ENCODE measurements around the gene APP. TPM values are rescaled to one million over a fixed set of nuclear protein-coding genes. Genes with fewer than 3 reads are reported as not detected.
A peak's percentile ranks its signal among the peaks of the same experiment; 100 is the strongest.

Gene APP
- total RNA-seq, 8 experiments from 2014 or later = 252 to 1,066 (median 518) TPM

DNA sequence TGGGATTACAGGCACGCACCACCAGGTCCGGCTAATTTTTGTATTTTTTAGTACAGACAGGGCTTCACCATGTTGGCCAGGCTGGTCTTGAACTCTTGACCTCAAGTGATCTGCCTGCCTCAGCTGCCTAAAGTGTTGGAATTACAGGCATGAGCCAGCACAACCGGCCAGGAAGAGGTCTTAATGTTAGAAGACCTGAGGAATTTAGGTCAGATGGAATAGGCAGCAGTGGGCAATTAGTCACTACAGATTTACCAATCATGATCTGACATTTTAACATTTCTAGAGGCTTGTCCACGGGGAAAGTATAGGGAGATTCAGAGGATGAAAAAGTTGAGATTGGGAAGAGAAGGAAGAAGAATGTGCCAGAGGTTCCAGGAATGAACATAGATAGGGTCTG is 8.9 kb upstream of the APP start:
- no peak overlapping the region for H3K4me3 ChIP-seq
- peaks cover 7 to 11% of the 10 kb centered on the region in 2 donors for H3K4me1 ChIP-seq (replicated peaks in 1 of 2)
- no peak overlapping the region for H3K27ac ChIP-seq
- 43 to 98% (median 81%) methylated on average over 1 to 4 of the region's 4 CpGs; no CpG with 5 or more reads in 2 of the 10 experiments for WGBS, 10 experiments
- ATAC-seq (replicated peaks in 6 of 8) = no peak
- in situ Hi-C loops (cut with MboI; ENCODE audit: low pct_unique_long_range_greater_than_20kb in 2 of 9, low sequenced_read_pairs in 9 of 9, unreplicated experiment in 9 of 9) = loop anchor here in 1 of 9 experiments (25.0 kb wide), 1 partner anchor 533 kb away; no protein-coding TSS in a partner anchor

DNA sequence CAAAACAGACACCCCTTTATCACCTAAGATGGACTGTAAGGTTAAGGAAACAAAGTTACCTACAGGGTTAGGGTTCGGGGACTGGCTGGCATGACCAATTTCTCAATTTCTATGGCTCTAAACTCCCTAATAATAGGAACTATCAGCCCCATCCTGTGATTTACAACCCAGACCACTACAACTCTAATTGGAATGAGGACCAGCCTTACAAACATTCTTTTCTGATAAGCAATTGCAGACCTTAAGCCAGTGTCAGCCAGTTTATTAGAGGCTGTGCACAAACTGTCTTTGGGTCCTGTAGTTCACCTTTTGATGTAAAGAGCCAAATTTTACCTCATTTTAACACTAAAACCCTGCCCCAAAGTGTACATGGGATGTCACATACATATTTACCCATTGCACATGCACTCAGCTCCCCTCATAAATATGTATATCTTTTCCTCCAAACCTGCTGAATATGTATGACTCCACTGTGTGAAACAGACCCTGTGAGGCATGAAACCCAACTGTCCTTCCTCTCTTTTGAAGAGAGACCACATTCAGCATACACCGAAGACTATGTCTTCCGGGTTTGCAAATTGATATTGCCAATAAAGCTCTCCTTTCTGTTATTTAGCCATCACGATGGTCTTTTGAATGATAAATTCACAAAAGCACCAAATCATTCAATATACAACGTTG is 7.3 kb upstream of the APP start:
- H3K27ac ChIP-seq = no peak overlapping the region
- WGBS, 10 experiments = 39 to 97% (median 75%) methylated on average over 2 to 5 of the region's 5 CpGs; no CpG with 5 or more reads in 1 of the 10 experiments
- ATAC-seq (replicated peaks in 6 of 8) = peak in 7 of 8 experiments; percentile 38 to 87 (median 70)
- in situ Hi-C loops (cut with MboI; ENCODE audit: low pct_unique_long_range_greater_than_20kb in 2 of 9, low sequenced_read_pairs in 9 of 9, unreplicated experiment in 9 of 9) = loop anchor here in 1 of 9 experiments (25.0 kb wide), 1 partner anchor 534 kb away; no protein-coding TSS in a partner anchor
- peaks cover 7 to 11% of the 10 kb centered on the region in 2 donors for H3K4me1 ChIP-seq (replicated peaks in 1 of 2)
- H3K4me3 ChIP-seq = no peak overlapping the region

DNA sequence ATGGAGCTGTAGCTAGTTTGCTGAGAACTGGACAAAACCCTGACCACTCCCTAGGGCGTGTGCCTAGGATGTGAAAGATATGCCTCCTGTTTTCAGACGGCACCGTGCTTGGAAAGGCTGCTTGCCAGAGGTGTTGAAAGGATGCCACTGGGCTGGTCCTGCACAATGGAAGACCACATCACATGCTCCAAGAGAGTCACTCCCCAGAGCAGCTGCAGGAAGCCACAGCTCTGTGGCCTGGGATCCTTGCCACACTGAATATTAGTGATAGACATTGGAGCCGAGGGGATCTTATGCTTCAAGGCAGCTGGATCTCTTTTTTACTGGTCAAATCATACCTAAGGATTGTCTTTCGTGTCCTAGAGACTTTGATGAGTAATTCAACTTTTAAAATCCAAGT is 6.6 kb upstream of the APP start:
- WGBS, 10 experiments = 0 to 100% (median 78%) methylated on average over 1 to 4 of the region's 5 CpGs; no CpG with 5 or more reads in 3 of the 10 experiments
- ATAC-seq (replicated peaks in 6 of 8) = peak; percentile 59 to 98 (median 74)
- Histone ChIP-seq H3K4me1 (replicated peaks in 1 of 2) (peaks cover 7 to 11% of the 10 kb centered on the region in 2 donors), H3K4me3 (no peak overlapping the region), H3K27ac (no peak overlapping the region)
- in situ Hi-C loops (cut with MboI; ENCODE audit: low pct_unique_long_range_greater_than_20kb in 2 of 9, low sequenced_read_pairs in 9 of 9, unreplicated experiment in 9 of 9) = loop anchor here in 1 of 9 experiments (25.0 kb wide), 1 partner anchor 535 kb away; no protein-coding TSS in a partner anchor

DNA sequence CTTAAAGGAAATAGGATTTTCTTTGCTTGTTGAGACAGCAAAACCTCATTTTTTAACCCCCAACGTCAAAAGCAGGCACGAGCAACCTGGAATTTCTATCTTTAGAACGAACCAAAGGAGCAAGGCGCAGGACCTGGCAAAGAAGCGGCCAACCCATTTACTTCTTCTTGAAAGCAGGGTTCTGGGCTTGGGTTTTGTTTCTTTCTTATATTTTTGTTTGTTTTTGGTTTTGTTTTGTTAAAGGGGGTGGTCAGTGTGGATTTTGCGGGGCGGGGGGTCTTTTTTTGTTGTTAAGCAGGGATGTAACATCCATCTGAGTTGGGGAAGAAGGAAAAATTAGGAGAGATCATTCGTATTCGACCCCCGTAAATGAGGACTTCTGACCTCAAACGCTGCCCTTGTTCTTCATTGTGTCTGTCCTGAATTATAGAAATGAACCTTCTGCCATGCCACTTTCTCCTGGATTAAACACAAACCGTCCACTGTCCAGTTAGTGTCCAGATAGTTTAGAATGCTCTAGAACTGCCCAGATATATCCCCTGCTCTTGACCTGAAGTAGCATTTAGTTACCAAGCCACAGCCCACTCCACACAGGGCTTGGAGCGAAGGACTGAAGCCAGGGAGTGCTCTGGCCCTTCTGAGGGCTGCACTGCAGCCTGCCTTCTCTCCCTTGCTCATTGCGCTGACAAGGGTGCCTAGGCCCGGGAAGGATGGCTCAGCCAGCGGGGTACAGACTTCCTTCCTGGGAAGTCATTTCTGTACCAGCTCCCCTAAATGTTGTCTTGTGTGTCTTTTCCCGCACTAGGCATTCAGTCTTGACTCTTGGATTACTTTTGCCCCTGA is 909 bp upstream of the APP start:
- peak overlapping the region in 1 of 2 donors; percentile 27 for H3K27ac ChIP-seq
- in situ Hi-C loops (cut with MboI; ENCODE audit: low pct_unique_long_range_greater_than_20kb in 2 of 9, low sequenced_read_pairs in 9 of 9, unreplicated experiment in 9 of 9) = loop anchor here in 3 of 9 experiments (25.0 kb wide), 2 partner anchors 284 to 541 kb away; no protein-coding TSS in a partner anchor
- WGBS, 10 experiments = 20 to 85% (median 44%) methylated on average over 5 to 14 of the region's 17 CpGs; no CpG with 5 or more reads in 1 of the 10 experiments

DNA sequence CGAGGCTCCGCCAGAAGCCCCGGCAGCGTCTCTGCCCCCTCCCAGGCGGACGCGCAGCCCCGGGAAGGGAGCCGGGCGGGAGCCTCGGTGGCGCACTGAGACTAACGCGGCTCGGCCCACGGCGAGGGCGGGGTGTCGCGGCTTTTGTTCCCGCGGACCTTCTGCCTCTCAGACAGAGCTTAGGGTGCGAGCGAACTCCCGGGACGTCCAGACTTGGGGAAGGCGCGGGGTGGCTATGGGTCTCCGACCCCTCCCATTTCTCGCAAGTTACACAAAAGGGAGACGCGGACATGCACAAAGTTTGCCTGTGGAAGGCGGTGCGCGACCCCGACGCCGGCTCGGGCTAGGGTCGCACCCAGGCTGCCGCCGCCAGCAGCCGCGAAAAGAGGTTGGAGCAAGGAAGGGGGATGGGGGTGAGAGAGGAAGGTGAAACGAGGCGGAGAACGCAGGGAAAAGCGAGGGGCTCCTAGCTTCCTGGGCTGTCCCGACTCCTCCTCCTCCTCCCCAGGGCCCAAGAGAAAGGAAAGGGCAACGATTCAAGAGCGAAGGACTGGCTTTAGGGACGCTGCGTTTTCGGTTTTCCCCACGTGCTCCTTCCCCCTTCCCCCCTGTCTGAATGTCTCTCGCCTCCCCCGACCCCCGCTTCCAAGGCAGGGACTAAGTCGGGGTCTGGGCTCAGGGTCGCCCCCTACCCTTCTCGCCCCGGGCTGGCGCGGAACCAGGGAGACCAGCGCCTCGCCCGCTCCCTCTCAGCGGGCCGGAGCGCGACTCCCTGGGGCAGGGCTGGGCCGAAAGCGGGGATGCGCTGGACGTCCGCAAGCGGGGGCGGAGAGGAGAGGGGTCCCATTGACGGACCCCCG is 729 bp downstream of the APP start:
- H3K27ac ChIP-seq = peak overlapping the region; percentile 86
- in situ Hi-C loops (cut with MboI; ENCODE audit: low pct_unique_long_range_greater_than_20kb in 2 of 9, low sequenced_read_pairs in 9 of 9, unreplicated experiment in 9 of 9) = loop anchor here in 3 of 9 experiments (25.0 kb wide), 2 partner anchors 283 to 542 kb away; no protein-coding TSS in a partner anchor
- 0 to 2% (median 0%) methylated on average over 3 to 26 of the region's 80 CpGs; no CpG with 5 or more reads in 5 of the 10 experiments for WGBS, 10 experiments

More for the DNA sequence above, 909 bp upstream of the APP start:
- no peak for ATAC-seq (replicated peaks in 6 of 8)
- Histone ChIP-seq H3K4me3 (peak overlapping the region; percentile 66 to 94 (median 86)), H3K4me1 (replicated peaks in 1 of 2) (peaks cover 9 to 12% of the 10 kb centered on the region in 2 donors)

DNA sequence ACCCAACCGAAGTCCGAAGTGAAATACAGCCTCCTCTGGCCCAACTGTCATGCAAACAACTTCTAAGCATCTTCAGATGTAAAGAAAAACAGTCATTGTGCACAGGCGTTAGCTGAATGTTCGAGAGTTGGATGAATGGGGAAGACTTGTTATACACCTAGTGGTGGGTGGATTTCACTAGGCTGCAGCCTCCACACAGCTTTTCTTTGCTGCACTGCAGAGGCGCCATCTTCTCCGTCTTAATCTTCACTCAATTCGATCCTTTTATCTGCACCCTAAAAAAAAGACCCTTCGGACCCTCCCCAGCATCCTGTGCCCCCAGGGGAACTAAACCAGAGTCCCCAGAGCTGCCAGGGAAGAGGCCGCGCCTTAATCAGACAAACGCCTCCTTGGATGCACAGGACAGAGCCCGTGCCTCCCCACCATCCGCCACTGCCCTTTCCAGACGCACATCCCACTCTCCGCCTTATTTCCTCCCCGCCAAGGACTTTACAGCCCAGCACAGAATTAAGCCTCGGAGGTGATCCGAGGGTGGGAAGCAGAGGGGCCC is 1.4 kb downstream of the APP start:
- in situ Hi-C loops (cut with MboI; ENCODE audit: low pct_unique_long_range_greater_than_20kb in 2 of 9, low sequenced_read_pairs in 9 of 9, unreplicated experiment in 9 of 9) = loop anchor here in 3 of 9 experiments (25.0 kb wide), 2 partner anchors 282 to 543 kb away; no protein-coding TSS in a partner anchor
- peak; percentile 27 to 57 (median 39) for ATAC-seq (replicated peaks in 6 of 8)
- H3K4me3 ChIP-seq = peak overlapping the region; percentile 66 to 94 (median 86)
- H3K4me1 ChIP-seq (replicated peaks in 1 of 2) = peaks cover 21 to 29% of the 10 kb centered on the region in 2 donors
- H3K27ac ChIP-seq = peak overlapping the region; percentile 86
- 0% methylated on average over 1 to 12 of the region's 18 CpGs; no CpG with 5 or more reads in 2 of the 10 experiments for WGBS, 10 experiments

More for the DNA sequence above, 729 bp downstream of the APP start:
- peak; percentile 50 to 67 (median 60) for ATAC-seq (replicated peaks in 6 of 8)
- Histone ChIP-seq H3K4me3 (peak overlapping the region; percentile 66 to 94 (median 86)), H3K4me1 (replicated peaks in 1 of 2) (peaks cover 21 to 26% of the 10 kb centered on the region in 2 donors)

DNA sequence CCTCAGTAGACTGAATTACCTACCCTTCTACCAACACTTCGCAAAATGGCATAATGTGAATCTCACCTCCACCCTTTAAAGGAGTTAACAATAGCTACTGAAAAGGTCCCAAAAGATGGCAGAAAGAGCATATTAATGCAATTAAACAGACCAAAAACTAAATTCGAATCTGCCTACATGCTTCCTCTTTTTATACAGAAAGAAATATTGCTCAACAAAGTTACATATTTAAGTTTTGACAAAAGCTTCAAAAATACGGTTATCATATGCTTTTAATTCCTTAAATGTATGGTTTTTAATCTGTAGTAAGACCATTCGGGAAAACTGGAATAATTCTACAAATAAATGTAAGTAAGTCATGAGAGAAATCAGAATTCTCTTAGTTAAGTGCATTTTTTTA is 2.2 kb downstream of the APP start:
- ATAC-seq (replicated peaks in 6 of 8) = no peak
- Histone ChIP-seq H3K4me1 (replicated peaks in 1 of 2) (peaks cover 21 to 31% of the 10 kb centered on the region in 2 donors), H3K4me3 (peak overlapping the region; percentile 66 to 94 (median 86)), H3K27ac (no peak overlapping the region)
- WGBS, 10 experiments = 0 to 48% (median 28%) methylated on average over 2 to 4 of the region's 4 CpGs; no CpG with 5 or more reads in 1 of the 10 experiments
- in situ Hi-C loops (cut with MboI; ENCODE audit: low pct_unique_long_range_greater_than_20kb in 2 of 9, low sequenced_read_pairs in 9 of 9, unreplicated experiment in 9 of 9) = loop anchor here in 3 of 9 experiments (25.0 kb wide), 2 partner anchors 281 to 544 kb away; no protein-coding TSS in a partner anchor

DNA sequence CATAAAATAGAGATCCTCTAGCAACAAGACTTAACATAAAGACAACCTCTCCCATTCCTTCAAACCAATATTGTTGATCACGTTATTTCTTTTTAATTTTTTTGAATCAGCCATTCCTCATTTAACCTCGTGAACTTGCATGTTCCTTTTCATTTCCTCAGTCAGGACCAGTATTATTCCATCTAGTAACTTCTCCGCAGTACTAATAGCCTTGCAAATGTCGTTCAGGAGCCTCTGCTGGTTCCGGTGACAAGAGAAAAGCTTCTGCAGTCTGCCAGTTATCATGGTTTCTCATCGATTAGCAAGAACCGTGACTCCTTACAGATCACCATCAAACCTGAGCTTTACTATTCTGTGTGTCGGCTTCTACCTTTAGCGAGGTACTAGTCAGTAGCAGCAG is 3.0 kb downstream of the APP start:
- Histone ChIP-seq H3K4me1 (replicated peaks in 1 of 2) (peaks cover 21 to 31% of the 10 kb centered on the region in 2 donors), H3K4me3 (peak overlapping the region; percentile 66 to 94 (median 86)), H3K27ac (peak overlapping the region in 1 of 2 donors; percentile 27)
- ATAC-seq (replicated peaks in 6 of 8) = no peak
- in situ Hi-C loops (cut with MboI; ENCODE audit: low pct_unique_long_range_greater_than_20kb in 2 of 9, low sequenced_read_pairs in 9 of 9, unreplicated experiment in 9 of 9) = loop anchor here in 3 of 9 experiments (25.0 kb wide), 2 partner anchors 280 to 545 kb away; no protein-coding TSS in a partner anchor
- 4 to 87% (median 20%) methylated on average over 1 to 9 of the region's 9 CpGs for WGBS, 10 experiments

DNA sequence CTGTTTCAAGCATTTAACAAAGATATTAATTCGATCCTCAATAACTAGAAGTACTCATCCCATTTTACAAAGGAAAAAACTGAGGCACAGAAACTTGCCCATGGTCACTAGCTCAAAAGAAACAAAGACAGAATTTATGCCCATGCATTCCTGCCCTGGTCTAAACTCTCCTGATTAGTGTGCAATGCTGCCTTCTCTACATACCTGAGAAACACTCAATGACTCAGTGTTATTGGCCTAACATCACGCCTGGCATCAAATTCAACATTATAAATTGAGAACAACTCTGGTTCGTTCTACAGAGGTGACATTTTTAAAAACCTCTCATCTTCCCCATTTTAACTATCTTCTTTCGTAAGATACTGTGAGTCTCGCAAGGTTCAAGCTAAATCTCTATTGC is 5.2 kb downstream of the APP start:
- no peak for ATAC-seq (replicated peaks in 6 of 8)
- Histone ChIP-seq H3K4me3 (peak overlapping the region in 2 of 5 donors; percentile 9 to 74), H3K27ac (no peak overlapping the region), H3K4me1 (replicated peaks in 1 of 2) (peaks cover 12 to 24% of the 10 kb centered on the region in 2 donors)
- in situ Hi-C loops (cut with MboI; ENCODE audit: low pct_unique_long_range_greater_than_20kb in 2 of 9, low sequenced_read_pairs in 9 of 9, unreplicated experiment in 9 of 9) = loop anchor here in 3 of 9 experiments (25.0 kb wide), 2 partner anchors 278 to 547 kb away; no protein-coding TSS in a partner anchor
- 71 to 100% (median 88%) methylated on average over 2 to 5 of the region's 5 CpGs for WGBS, 10 experiments

DNA sequence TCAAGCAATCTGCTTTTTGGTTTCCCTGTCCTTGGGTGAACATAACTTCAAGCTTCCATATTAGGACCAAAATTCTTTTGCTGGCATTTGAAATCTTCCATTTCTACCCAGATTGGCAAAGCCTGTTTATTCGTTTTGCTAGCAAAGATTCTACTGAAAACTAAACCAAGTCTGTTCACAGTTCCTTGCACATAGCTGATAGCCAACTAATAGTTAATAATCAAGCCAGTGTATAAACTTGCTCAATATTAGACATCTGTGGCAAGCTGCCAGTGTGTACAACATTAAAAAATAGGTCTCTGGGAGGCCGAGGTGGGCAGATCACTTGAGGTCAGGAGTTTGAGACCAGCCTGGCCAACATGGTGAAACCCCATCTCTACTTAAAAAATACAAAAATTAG is 6.3 kb downstream of the APP start:
- ATAC-seq (replicated peaks in 6 of 8) = no peak
- Histone ChIP-seq H3K27ac (no peak overlapping the region), H3K4me1 (replicated peaks in 1 of 2) (peaks cover 12 to 29% of the 10 kb centered on the region in 2 donors), H3K4me3 (no peak overlapping the region)
- 67 to 100% (median 94%) methylated on average over 1 to 2 of the region's 2 CpGs; no CpG with 5 or more reads in 3 of the 10 experiments for whole genome bisulfite sequencing, 10 experiments
- in situ Hi-C loops (cut with MboI; ENCODE audit: low pct_unique_long_range_greater_than_20kb in 2 of 9, low sequenced_read_pairs in 9 of 9, unreplicated experiment in 9 of 9) = loop anchor here in 3 of 9 experiments (25.0 kb wide), 2 partner anchors 277 to 548 kb away; no protein-coding TSS in a partner anchor

DNA sequence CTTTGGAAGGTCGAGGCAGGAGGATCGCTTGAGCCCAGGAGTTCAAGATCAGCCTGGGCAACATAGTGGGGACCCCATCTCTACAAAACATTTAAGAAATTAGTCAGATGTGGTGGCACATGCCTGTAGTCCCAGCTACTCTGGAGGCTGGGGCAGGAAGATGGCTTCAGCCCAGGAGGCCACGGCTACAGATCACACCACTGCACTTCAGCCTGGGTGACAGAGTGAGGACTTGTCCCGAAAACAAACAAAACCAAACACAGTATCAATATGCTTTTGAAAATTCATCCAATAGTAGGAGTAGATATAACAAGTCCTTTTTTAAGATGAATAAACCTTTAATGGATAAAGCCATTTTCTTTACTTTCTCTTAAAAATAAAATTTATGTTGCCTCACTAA is 8.5 kb downstream of the APP start:
- Histone ChIP-seq H3K27ac (no peak overlapping the region), H3K4me3 (no peak overlapping the region), H3K4me1 (replicated peaks in 1 of 2) (peaks cover 18 to 34% of the 10 kb centered on the region in 2 donors)
- in situ Hi-C loops (cut with MboI; ENCODE audit: low pct_unique_long_range_greater_than_20kb in 2 of 9, low sequenced_read_pairs in 9 of 9, unreplicated experiment in 9 of 9) = loop anchor here in 3 of 9 experiments (25.0 kb wide), 2 partner anchors 275 to 550 kb away; no protein-coding TSS in a partner anchor
- WGBS, 10 experiments = 90 to 100% (median 100%) methylated on average over 1 to 4 of the region's 4 CpGs; no CpG with 5 or more reads in 3 of the 10 experiments
- no peak for ATAC-seq (replicated peaks in 6 of 8)

Measured in motor neuron (in vitro differentiated cells).